Measurements from ENCODE around the gene CAMK4. TPM values are rescaled to one million over a fixed set of nuclear protein-coding genes. Genes with fewer than 3 reads are reported as not detected.

Gene CAMK4
- total RNA-seq, 1 experiment from 2014 or later = 6.3 TPM

GRCh38 chr5:111411301-111411700 lies 187.1 kb downstream of the CAMK4 start:
- H3K4me1 Mint-ChIP-seq = no peaks in the 10 kb centered on the region
- no peak overlapping the region for H4K91ac ChIP-seq (ENCODE audit: insufficient read length, low read depth, low read length)
- H3K4me3 Mint-ChIP-seq = no peak overlapping the region
- no peak overlapping the region for H4K5ac ChIP-seq (ENCODE audit: insufficient read length, low read depth, low read length)
- H4K8ac ChIP-seq (replicated peaks; ENCODE audit: insufficient read length, low read depth, low read length) = no peak overlapping the region
- H3K56ac ChIP-seq (ENCODE audit: insufficient read length, low read depth, low read length) = no peak overlapping the region
- no peaks in the 10 kb centered on the region for H3K4me1 ChIP-seq (ENCODE audit: insufficient read depth, low read length)
- H3K23ac ChIP-seq (ENCODE audit: insufficient read length, low read depth, low read length) = no peak overlapping the region
- H3K14ac ChIP-seq (ENCODE audit: insufficient read depth, low read length) = no peak overlapping the region
- no peak overlapping the region for H3K27ac ChIP-seq (ENCODE audit: insufficient read length, low read depth, low read length)
- no peaks in the 10 kb centered on the region for H3K79me2 ChIP-seq (ENCODE audit: insufficient read depth, low read length)
- H3K36me3 Mint-ChIP-seq (ENCODE audit: insufficient read depth in 1 of 3, low read depth in 3 of 3) = peaks cover 12 to 21% (median 17%) of the 10 kb centered on the region in 3 experiments
- no CpG with 5 or more reads among the region's 1 CpG for WGBS (ENCODE audit: extremely low coverage, insufficient read length, low lambda C conversion rate)
- no peaks in the 10 kb centered on the region for H3K23me2 ChIP-seq (ENCODE audit: insufficient read length, low read depth, low read length, poor library complexity, severe bottlenecking)
- H3K27me3 ChIP-seq (ENCODE audit: insufficient read depth, low read length) = no peaks in the 10 kb centered on the region
- peaks cover 6% of the 10 kb centered on the region for H3K9me3 ChIP-seq (ENCODE audit: control insufficient read depth, low read depth, low read length)
- H2BK12ac ChIP-seq (ENCODE audit: insufficient read length, low read depth, low read length) = no peak overlapping the region
- H2AFZ ChIP-seq (ENCODE audit: low read length) = no peak overlapping the region
- no peak for DNase-seq
- no peak overlapping the region for H3K4me2 ChIP-seq (ENCODE audit: insufficient read depth, insufficient read length, low read length)
- no peaks in the 10 kb centered on the region for H3K79me1 ChIP-seq (ENCODE audit: insufficient read depth, low read depth, low read length, poor library complexity, severe bottlenecking)
- H2BK20ac ChIP-seq (ENCODE audit: low read depth, low read length, poor library complexity, severe bottlenecking) = no peak overlapping the region
- H2AK5ac ChIP-seq (ENCODE audit: insufficient read length, low read length) = no peak overlapping the region
- H3T11ph ChIP-seq (ENCODE audit: low read length) = no peak overlapping the region
- no peak overlapping the region for H3K27ac Mint-ChIP-seq
- no peak overlapping the region for H3K9ac ChIP-seq (ENCODE audit: extremely low read depth, insufficient read length, low read length)
- TF ChIP-seq, protein P1, sequence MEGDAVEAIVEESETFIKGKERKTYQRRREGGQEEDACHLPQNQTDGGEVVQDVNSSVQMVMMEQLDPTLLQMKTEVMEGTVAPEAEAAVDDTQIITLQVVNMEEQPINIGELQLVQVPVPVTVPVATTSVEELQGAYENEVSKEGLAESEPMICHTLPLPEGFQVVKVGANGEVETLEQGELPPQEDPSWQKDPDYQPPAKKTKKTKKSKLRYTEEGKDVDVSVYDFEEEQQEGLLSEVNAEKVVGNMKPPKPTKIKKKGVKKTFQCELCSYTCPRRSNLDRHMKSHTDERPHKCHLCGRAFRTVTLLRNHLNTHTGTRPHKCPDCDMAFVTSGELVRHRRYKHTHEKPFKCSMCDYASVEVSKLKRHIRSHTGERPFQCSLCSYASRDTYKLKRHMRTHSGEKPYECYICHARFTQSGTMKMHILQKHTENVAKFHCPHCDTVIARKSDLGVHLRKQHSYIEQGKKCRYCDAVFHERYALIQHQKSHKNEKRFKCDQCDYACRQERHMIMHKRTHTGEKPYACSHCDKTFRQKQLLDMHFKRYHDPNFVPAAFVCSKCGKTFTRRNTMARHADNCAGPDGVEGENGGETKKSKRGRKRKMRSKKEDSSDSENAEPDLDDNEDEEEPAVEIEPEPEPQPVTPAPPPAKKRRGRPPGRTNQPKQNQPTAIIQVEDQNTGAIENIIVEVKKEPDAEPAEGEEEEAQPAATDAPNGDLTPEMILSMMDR (conservative IDR thresholded peaks at IDR 0.05) = no peak
- no peak overlapping the region for H3K18ac ChIP-seq (ENCODE audit: insufficient read length, low read depth, low read length)
- peaks cover 16 to 19% of the 10 kb centered on the region in 2 experiments for H3K9me3 Mint-ChIP-seq
- H2BK120ac ChIP-seq (ENCODE audit: low read depth, low read length, poor library complexity, severe bottlenecking) = no peak overlapping the region
- H2BK15ac ChIP-seq (ENCODE audit: low read depth, low read length) = no peak overlapping the region
- H3K27me3 Mint-ChIP-seq (ENCODE audit: low read depth) = no peaks in the 10 kb centered on the region
- no peak overlapping the region for H2BK5ac ChIP-seq (ENCODE audit: insufficient read length, low read length)
- no peak overlapping the region for H3K4ac ChIP-seq (ENCODE audit: low read depth, low read length)
- no peaks in the 10 kb centered on the region for H4K20me1 ChIP-seq (ENCODE audit: control insufficient read depth, insufficient read depth, insufficient read length)
